HG02870 (cell line): ENCODE results near the gene LGALS8.
"Not testable (repeated sequence)": the region's sequence is repeated elsewhere in the genome, so short reads cannot be mapped to it uniquely, and the experiment has no call there.

Experiments
- ATAC-seq: cut with Tn5 transposase; IDR thresholded peaks from one replicate; pipeline ENCODE4 v1.9.1; 2021; ENCODE audit warnings: mild to moderate bottlenecking, moderate library complexity; ENCODE audit not compliant: unreplicated experiment

The LGALS8 gene

GRCh38 chr1:236580404-236580803 is 56.6 kb downstream of the LGALS8 start:
- ATAC-seq = not testable (repeated sequence)

DNA sequence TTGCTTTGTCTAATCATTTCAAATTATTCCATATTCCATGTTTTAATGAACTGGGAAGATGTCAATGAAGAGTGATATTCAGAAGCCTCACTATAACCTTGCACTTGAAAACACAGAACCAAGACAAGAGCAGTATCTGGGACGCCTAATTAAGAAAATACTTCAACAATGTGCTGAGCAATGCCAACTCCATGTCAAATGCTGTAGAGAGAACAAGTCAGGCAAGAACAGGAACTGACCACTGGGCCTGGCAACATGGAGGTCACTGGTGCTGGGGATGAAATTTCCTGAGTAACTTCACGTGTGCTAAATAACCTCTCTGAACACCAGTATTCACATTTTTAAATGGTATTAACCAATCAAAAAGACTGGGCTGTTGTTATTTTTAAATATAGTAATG is 57.7 kb downstream of the LGALS8 start:
- no peak for ATAC-seq

GRCh38 chr1:236589531-236589930 is 65.7 kb downstream of the LGALS8 start:
- ATAC-seq = no peak

- ATAC-seq = no peak
These were observed 66.9 kb downstream of the LGALS8 start for GRCh38 chr1:236590553-236591150.

GRCh38 chr1:236602171-236602570 is 78.4 kb downstream of the LGALS8 start:
- no peak for ATAC-seq
